Pancreas (tissue), 10 donors: ENCODE data around the gene SLC2A1. TPM values are rescaled to one million over a fixed set of nuclear protein-coding genes. Genes with fewer than 3 reads are reported as not detected.

ENCODE experiments used
- ATAC-seq, 4 donors: fragments of 200-7000 bp; cut with Tn5 transposase; one replicate each; pipeline versions ENCODE4 v1.8.0 to v1.9.1; 2020; ENCODE audit warnings: mild to moderate bottlenecking in 4 of 4, moderate library complexity in 4 of 4
- DNase-seq, 6 donors: peaks; one replicate each; pipeline ENCODE4 v3.0.0-alpha.2; 2020
- FAIRE-seq: peaks from 2 replicates; lab custom pipeline; 2012; peaks lifted over from hg19 to GRCh38; lab: Jason Lieb, UNC
- H3K27ac ChIP-seq, 4 donors: fragments of 200-600 bp; sonication (generic); 1 replicate in 3 of 4; 2 replicates in 1 of 4; pipeline versions ENCODE4 v1.5.0 to v1.8.0; 2020
- H3K27me3 ChIP-seq, 4 donors: fragments of 200-600 bp; one replicate each; pipeline ENCODE4 v1.8.0; 2021
- H3K36me3 ChIP-seq, 3 donors: fragments of 200-600 bp; sonication (generic) in 1 of 3; one replicate each; pipeline versions ENCODE4 v1.5.0 to v1.8.0; 2020 to 2021
- H3K4me1 ChIP-seq, 3 donors: fragments of 200-600 bp; one replicate each; pipeline ENCODE4 v1.8.0; 2021
- H3K4me3 ChIP-seq, 4 donors: fragments of 200-600 bp; sonication (generic) in 2 of 4; one replicate each; pipeline versions ENCODE4 v1.5.0 to v1.8.0; 2020 to 2021
- H3K9me3 ChIP-seq, 4 donors: fragments of 200-600 bp; one replicate each; pipeline ENCODE4 v1.8.0; 2021
- WGBS, 2 donors: extraction: QIAGEN DNeasy Blood & Tissue Kit; methylation state at CpG; one replicate each; pipeline ENCODE4 v1.1.7; 2013; 5-methylcytosine and 5-hydroxymethylcytosine counted together
- intact Hi-C, 3 donors: fragments of 100-400 bp; cut with DNase I; formaldehyde crosslinking; loops; one replicate each; pipeline versions ENCODE4 v1.11.1 to v1.14.2; 2022
- polyA plus RNA-seq, 2 donors: library from polyadenylated mRNA; stranded (reverse); fragments of 200-250 nt; gene quantifications; one replicate each; pipeline ENCODE4 v1.2.3, GENCODE V29; 2013
- total RNA-seq, 6 donors: library from RNA; stranded (reverse); fragmentation: NEBNext Ultra II Directional in 4 of 6; extraction: Animal tissue kit (Norgen Biotek cat#: 25700) in 4 of 6; gene quantifications; one replicate each; pipeline versions ENCODE4 v1.2.1 to v1.2.4, GENCODE V29; 2021 to 2023
- TF ChIP-seq, protein P1 (sequence below), 4 donors: fragments of 200-600 bp; sonication (generic) in 3 of 4; IDR thresholded peaks; one replicate each; pipeline versions ENCODE4 v1.5.0 to v1.8.0; 2021; ENCODE audit warnings: antibody characterized with exemption in 4 of 4
- donor health status: healthy with polysubstance abuse.
- donor health status: DM: no; HTN: no; CAD: no; lungs with moderate emphysema.
- donor health status: DM: no; HTN: no; CAD: no.
- donor health status: control.
- donor health status: control.
- donor health status: Bipolar disorder and iron deficiency.
- donor health status: DM: yes; HTN: yes; CAD: no.
- donor health status: DM: no; HTN: no; CAD: no.
- donor health status: DM: no; HTN: no; CAD: no.
- donor health status: DM: yes; HTN: yes; CAD: no.

The SLC2A1 gene
- total and polyA plus RNA-seq, 8 donors = 1.6 to 10.9 (median 6.8) TPM

DNA sequence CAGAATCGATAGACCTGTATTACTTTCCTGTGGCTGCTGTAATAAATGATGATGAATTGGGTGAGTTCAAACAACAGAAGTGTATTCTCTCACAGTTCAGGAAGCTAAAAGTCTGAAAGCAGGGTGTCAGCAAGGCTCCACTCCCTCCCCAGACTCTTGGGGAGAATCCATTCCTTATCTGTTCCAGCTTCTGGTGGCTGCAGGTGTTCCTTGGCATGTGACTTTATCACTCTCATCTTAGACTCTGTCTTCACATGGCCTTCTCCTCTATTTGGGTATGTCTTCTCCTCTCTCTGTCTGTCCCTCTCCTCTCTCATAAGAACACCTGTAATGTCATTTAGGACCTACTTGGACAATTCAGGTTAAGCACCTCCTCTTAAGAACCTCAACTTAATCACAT is 44.1 kb upstream of the SLC2A1 start:
- intact Hi-C loops = no loop called here
- 21 to 23% methylated on average over 1 of the region's 1 CpG for WGBS, 2 donors

GRCh38 chr1:43002116-43002515 is 43.4 kb upstream of the SLC2A1 start:
- ATAC-seq (no peak), FAIRE-seq (no peak), DNase-seq (no peak)
- Histone ChIP-seq H3K27ac (no peak overlapping the region), H3K36me3 (no peaks in the 10 kb centered on the region), H3K9me3 (no peaks in the 10 kb centered on the region), H3K4me1 (no peaks in the 10 kb centered on the region), H3K4me3 (no peak overlapping the region), H3K27me3 (no peaks in the 10 kb centered on the region)
- WGBS, 2 donors = 68 to 76% methylated on average over 4 of the region's 4 CpGs
- intact Hi-C loops = no loop called here
- TF ChIP-seq, protein P1, sequence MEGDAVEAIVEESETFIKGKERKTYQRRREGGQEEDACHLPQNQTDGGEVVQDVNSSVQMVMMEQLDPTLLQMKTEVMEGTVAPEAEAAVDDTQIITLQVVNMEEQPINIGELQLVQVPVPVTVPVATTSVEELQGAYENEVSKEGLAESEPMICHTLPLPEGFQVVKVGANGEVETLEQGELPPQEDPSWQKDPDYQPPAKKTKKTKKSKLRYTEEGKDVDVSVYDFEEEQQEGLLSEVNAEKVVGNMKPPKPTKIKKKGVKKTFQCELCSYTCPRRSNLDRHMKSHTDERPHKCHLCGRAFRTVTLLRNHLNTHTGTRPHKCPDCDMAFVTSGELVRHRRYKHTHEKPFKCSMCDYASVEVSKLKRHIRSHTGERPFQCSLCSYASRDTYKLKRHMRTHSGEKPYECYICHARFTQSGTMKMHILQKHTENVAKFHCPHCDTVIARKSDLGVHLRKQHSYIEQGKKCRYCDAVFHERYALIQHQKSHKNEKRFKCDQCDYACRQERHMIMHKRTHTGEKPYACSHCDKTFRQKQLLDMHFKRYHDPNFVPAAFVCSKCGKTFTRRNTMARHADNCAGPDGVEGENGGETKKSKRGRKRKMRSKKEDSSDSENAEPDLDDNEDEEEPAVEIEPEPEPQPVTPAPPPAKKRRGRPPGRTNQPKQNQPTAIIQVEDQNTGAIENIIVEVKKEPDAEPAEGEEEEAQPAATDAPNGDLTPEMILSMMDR (IDR thresholded peaks at IDR 0.05) = no peak

More for the DNA sequence above, 44.1 kb upstream of the SLC2A1 start:
- no peaks in the 10 kb centered on the region for H3K27me3 ChIP-seq
- H3K36me3 ChIP-seq = no peaks in the 10 kb centered on the region
- no peak overlapping the region for H3K27ac ChIP-seq
- DNase-seq (no peak), ATAC-seq (no peak), FAIRE-seq (no peak)
- H3K4me3 ChIP-seq = no peak overlapping the region
- H3K4me1 ChIP-seq = no peaks in the 10 kb centered on the region
- TF ChIP-seq, protein P1 (IDR thresholded peaks at IDR 0.05) = no peak
- no peaks in the 10 kb centered on the region for H3K9me3 ChIP-seq

DNA sequence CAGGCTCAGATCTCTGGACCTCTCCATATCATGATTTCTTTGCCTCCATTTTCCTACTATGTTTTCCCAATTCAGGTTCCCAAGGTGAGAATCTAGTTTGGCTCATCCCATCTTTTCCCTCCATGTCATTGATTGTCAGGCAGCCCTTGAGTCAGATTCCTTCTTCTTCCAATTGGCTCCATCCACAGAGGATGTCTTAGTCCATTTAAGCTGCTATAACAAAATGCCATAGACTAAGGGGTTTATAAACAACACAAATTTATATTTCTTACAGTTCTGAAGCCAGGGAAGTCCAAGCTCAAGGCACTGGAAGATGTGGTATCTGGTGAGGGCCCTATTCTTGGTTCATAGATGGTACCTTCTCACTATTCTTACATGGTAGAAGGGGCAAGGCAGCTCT is 42.8 kb upstream of the SLC2A1 start:
- H3K27me3 ChIP-seq = no peaks in the 10 kb centered on the region
- TF ChIP-seq, protein P1 (IDR thresholded peaks at IDR 0.05) = no peak
- no peak overlapping the region for H3K27ac ChIP-seq
- no peak for FAIRE-seq
- intact Hi-C loops = no loop called here
- ATAC-seq = no peak
- H3K4me3 ChIP-seq = no peak overlapping the region
- H3K4me1 ChIP-seq = no peaks in the 10 kb centered on the region
- DNase-seq = no peak
- H3K9me3 ChIP-seq = no peaks in the 10 kb centered on the region
- H3K36me3 ChIP-seq = no peaks in the 10 kb centered on the region

- DNase-seq (no peak), FAIRE-seq (no peak), ATAC-seq (no peak)
- TF ChIP-seq, protein P1 (IDR thresholded peaks at IDR 0.05) = no peak
- Histone ChIP-seq H3K36me3 (no peaks in the 10 kb centered on the region), H3K9me3 (no peaks in the 10 kb centered on the region), H3K27me3 (no peaks in the 10 kb centered on the region), H3K4me3 (no peak overlapping the region), H3K27ac (no peak overlapping the region), H3K4me1 (no peaks in the 10 kb centered on the region)
- intact Hi-C loops = no loop called here
- WGBS, 2 donors = 89 to 96% methylated on average over 1 of the region's 1 CpG
Measured at GRCh38 chr1:43000271-43000670, 41.6 kb upstream of the SLC2A1 start.

DNA sequence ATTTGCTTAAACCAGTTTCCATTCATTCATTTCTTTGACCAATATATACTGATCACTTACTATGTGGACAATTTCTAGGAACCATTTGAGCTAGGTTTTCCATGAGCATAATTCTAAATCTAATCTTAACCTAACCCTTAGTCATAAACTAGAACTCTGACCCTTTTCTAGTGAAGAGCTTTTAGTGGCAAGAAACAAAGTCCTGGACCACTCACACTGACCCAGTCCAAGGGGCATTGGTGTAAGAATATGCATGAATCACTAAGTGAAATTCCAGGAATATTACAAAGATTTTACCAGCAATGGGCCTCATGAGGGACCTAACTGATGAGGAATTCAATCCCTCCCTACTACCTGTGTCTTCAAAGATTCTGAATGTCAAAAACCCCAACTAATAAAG is 40.6 kb upstream of the SLC2A1 start:
- TF ChIP-seq, protein P1 (IDR thresholded peaks at IDR 0.05) = no peak
- Histone ChIP-seq H3K4me3 (no peak overlapping the region), H3K4me1 (no peaks in the 10 kb centered on the region), H3K36me3 (no peaks in the 10 kb centered on the region), H3K27ac (no peak overlapping the region), H3K27me3 (no peaks in the 10 kb centered on the region), H3K9me3 (no peaks in the 10 kb centered on the region)
- no peak for FAIRE-seq
- intact Hi-C loops = no loop called here
- no peak for DNase-seq
- no peak for ATAC-seq
